Right cardiac atrium (tissue), 5 donors: ENCODE data around the gene GOLGA8F. TPM values are rescaled to one million over a fixed set of nuclear protein-coding genes. Genes with fewer than 3 reads are reported as not detected.
"Not testable (repeated sequence)": the region's sequence is repeated elsewhere in the genome, so short reads cannot be mapped to it uniquely, and the experiment has no call there.

Experiments used
- ATAC-seq, 2 donors: fragments of 200-7000 bp; cut with Tn5 transposase; one replicate each; pipeline versions ENCODE4 v1.8.0 to v1.9.1; 2020; ENCODE audit warnings: moderate library complexity in 2 of 2, mild to moderate bottlenecking in 1 of 2
- DNase-seq, 3 donors: peaks; one replicate each; pipeline ENCODE4 v3.0.0-alpha.2; 2020
- H3K27ac ChIP-seq: one replicate; pipeline ENCODE4 v1.5.1; 2013; ENCODE audit warnings: mild to moderate bottlenecking, low read length, control low read depth, moderate library complexity
- H3K27me3 ChIP-seq: one replicate; pipeline ENCODE4 v1.6.1; 2013; ENCODE audit not compliant: control insufficient read depth, insufficient read depth
- H3K4me1 ChIP-seq: one replicate; pipeline ENCODE4 v1.6.1; 2013; ENCODE audit warnings: low read length; ENCODE audit not compliant: control insufficient read depth, insufficient read depth
- H3K4me3 ChIP-seq: one replicate; pipeline ENCODE4 v1.5.1; 2013; ENCODE audit warnings: low read length, control low read depth
- H3K9me3 ChIP-seq: one replicate; pipeline ENCODE4 v1.6.1; 2013; ENCODE audit warnings: low read length; ENCODE audit not compliant: control insufficient read depth
- WGBS: extraction: QIAGEN DNeasy Blood & Tissue Kit; methylation state at CpG from one replicate; pipeline ENCODE4 v1.1.7; 2013; 5-methylcytosine and 5-hydroxymethylcytosine counted together
- intact Hi-C, 4 donors: fragments of 100-400 bp; cut with DNase I; formaldehyde crosslinking; loops; one replicate each; pipeline versions ENCODE4 v1.11.0 to v1.14.0; 2022 to 2023
- long read RNA-seq, 4 donors: library from polyadenylated mRNA; unstranded; transcript quantifications; one replicate each; pipeline ENCODE4 v2.0.0, GENCODE V29; 2020 to 2021
- microRNA-seq, 2 donors: library from miRNA; unstranded; fragments of <30 nt; microRNA quantifications; one replicate each; pipeline ENCODE4 v1.2.0, GENCODE V29; 2020 to 2021
- polyA plus RNA-seq: library from polyadenylated mRNA; stranded (reverse); fragments of 200-250 nt; gene quantifications from one replicate; pipeline ENCODE4 v1.2.3, GENCODE V29; 2013
- total RNA-seq, 4 donors: library from RNA; stranded (reverse); fragmentation: NEBNext Ultra II Directional; extraction: Animal tissue kit (Norgen Biotek cat#: 25700); gene quantifications; one replicate each; pipeline ENCODE4 v1.2.1, GENCODE V29; 2021
- donor health status: healthy with polysubstance abuse.
- donor health status: DM: no; HTN: yes; CAD: no.
- donor health status: DM: no; HTN: no; CAD: no.
- donor health status: DM: no; HTN: yes; CAD: no; lungs with severe emphysema.
- donor health status: DM: yes; HTN: yes; CAD: no.

The GOLGA8F gene
- total RNA-seq, result not detected
- polyA plus RNA-seq, result not detected
- long read RNA-seq, donor 1, result 0 reads
- long read RNA-seq, donor 2, result 0 reads
- long read RNA-seq, donor 3, result 0 reads
- long read RNA-seq, donor 4, result 0 reads

GRCh38 chr15:28378364-28378763 lies at the start of gene GOLGA8F:
Gene GOLGA8F, plus strand, starts transcription at chr15:28378664. Its CDS starts 98 bp downstream, at chr15:28378762.
- H3K4me3 ChIP-seq, ATAC-seq, H3K27me3 ChIP-seq, H3K9me3 ChIP-seq, intact Hi-C loops, H3K4me1 ChIP-seq, DNase-seq, H3K27ac ChIP-seq: not testable (repeated sequence)
- WGBS, result no CpG with 5 or more reads among the region's 8 CpGs

DNA sequence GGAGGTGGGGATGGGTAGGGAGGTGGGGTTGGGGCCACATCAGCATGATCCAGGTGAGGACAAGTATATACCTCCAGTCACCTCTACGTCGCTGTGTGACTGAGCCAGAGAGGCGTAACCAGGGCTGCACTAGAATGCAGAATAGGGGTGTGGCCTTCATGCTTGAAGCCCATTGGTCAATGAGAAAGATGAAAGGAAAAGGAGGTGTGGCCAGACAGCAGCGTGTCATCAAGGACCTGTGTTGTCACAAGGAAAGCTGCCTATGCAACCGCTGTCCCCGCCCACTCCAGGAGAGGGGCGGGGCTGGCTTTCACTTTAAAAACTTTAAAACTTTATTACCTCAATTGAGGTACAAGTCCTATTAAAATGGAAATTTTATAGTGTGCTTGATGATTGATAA lies 20.5 kb upstream of the GOLGA8F start, which contains the start of gene GOLGA6L24:
Gene GOLGA6L24, minus strand, starts transcription at position 101 of the 400 bp plus-strand sequence. Its CDS starts 61 bp downstream, at position 40.
- ATAC-seq, H3K4me3 ChIP-seq, DNase-seq, H3K9me3 ChIP-seq, H3K27ac ChIP-seq, H3K4me1 ChIP-seq, H3K27me3 ChIP-seq, intact Hi-C loops: not testable (repeated sequence)
- WGBS, result no CpG with 5 or more reads among the region's 7 CpGs

- intact Hi-C loops, DNase-seq, H3K9me3 ChIP-seq, H3K27ac ChIP-seq, H3K4me3 ChIP-seq, H3K4me1 ChIP-seq, H3K27me3 ChIP-seq, ATAC-seq: not testable (repeated sequence)
- WGBS, result 92% methylated on average over 13 of the region's 17 CpGs
These were observed 13.0 kb upstream of the GOLGA8F start for GRCh38 chr15:28365502-28365901.

GRCh38 chr15:28380053-28380452 lies 1.6 kb downstream of the GOLGA8F start:
- H3K27ac ChIP-seq, DNase-seq, H3K27me3 ChIP-seq, intact Hi-C loops, H3K4me1 ChIP-seq, H3K4me3 ChIP-seq, H3K9me3 ChIP-seq, ATAC-seq: not testable (repeated sequence)
- WGBS, result 73% methylated on average over 2 of the region's 3 CpGs

GRCh38 chr15:28396022-28396421 lies 17.6 kb downstream of the GOLGA8F start:
- H3K27me3 ChIP-seq, DNase-seq, intact Hi-C loops, ATAC-seq, H3K4me3 ChIP-seq, H3K27ac ChIP-seq, H3K9me3 ChIP-seq, H3K4me1 ChIP-seq: not testable (repeated sequence)
- WGBS, result 82% methylated on average over 2 of the region's 11 CpGs

GRCh38 chr15:28402774-28403435 lies 24.4 kb downstream of the GOLGA8F start:
- DNase-seq, H3K27ac ChIP-seq, H3K27me3 ChIP-seq, H3K4me1 ChIP-seq, H3K9me3 ChIP-seq, intact Hi-C loops, H3K4me3 ChIP-seq: not testable (repeated sequence)
- peak in 1 of 2 donors; percentile 39 for ATAC-seq
- WGBS, result no CpG with 5 or more reads among the region's 64 CpGs

DNA sequence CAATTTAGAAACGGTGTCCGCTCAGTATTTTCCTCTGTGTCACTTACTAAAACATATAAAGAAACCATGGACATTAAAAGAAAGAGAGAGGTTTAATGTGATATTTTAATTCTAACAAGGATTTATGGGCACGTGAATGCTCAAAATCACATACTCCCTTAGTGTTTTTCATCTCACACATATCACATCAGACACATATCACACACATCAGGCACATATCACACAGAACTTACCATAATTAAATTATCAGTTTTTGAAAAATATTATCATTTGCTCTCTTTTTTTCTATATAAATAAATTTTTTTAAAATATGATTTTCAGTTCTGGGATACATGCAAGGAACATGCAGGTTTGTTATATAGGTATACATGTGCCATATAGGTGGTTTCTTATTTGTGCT lies 42.0 kb downstream of the GOLGA8F start:
- intact Hi-C loops, H3K4me3 ChIP-seq, H3K27me3 ChIP-seq, H3K27ac ChIP-seq, DNase-seq, H3K9me3 ChIP-seq, H3K4me1 ChIP-seq: not testable (repeated sequence)
- WGBS, result 67% methylated on average over 1 of the region's 3 CpGs
- ATAC-seq, result peak in 1 of 2 donors; percentile 51

- H3K27ac ChIP-seq, intact Hi-C loops, H3K27me3 ChIP-seq, ATAC-seq, DNase-seq, H3K4me1 ChIP-seq, H3K9me3 ChIP-seq, H3K4me3 ChIP-seq: not testable (repeated sequence)
- no CpG with 5 or more reads among the region's 3 CpGs for WGBS
These were observed 57.1 kb downstream of the GOLGA8F start for GRCh38 chr15:28435594-28435993.

Small RNAs within 50 kb of the gene (microRNA-seq; reads per million reads assigned to microRNA genes)
- gene MIR4509-2, result 0 reads per million in 2 donors

Other genes starting within 250 kb of the GOLGA8F start
- 10 to 100 TPM; 46.7 to 65.3 (median 55.1) TPM for gene HERC2, start 56.5 kb upstream of the GOLGA8F start, total RNA-seq
- 46.0 TPM for gene HERC2, start 56.5 kb upstream of the GOLGA8F start, polyA plus RNA-seq
- gene GOLGA6L24, start 20.6 kb upstream of the GOLGA8F start, total RNA-seq, result not detected
- 0.05 TPM for gene GOLGA6L24, start 20.6 kb upstream of the GOLGA8F start, polyA plus RNA-seq
- gene GOLGA8G, start 154.3 kb downstream of the GOLGA8F start, total RNA-seq, result not detected
- not detected for gene GOLGA8G, start 154.3 kb downstream of the GOLGA8F start, polyA plus RNA-seq
- gene GOLGA6L25, start 174.9 kb downstream of the GOLGA8F start, total RNA-seq, result not detected
- not detected for gene GOLGA6L25, start 174.9 kb downstream of the GOLGA8F start, polyA plus RNA-seq